GM19239 (cell line): Measurements from ENCODE around the gene GSTO2.

ENCODE experiments used
- DNase-seq: peaks from one replicate; pipeline ENCODE4 v3.0.0; 2011; ENCODE audit warnings: low spot score; ENCODE audit not compliant: insufficient read length
- FAIRE-seq: peaks from 2 replicates; lab custom pipeline; 2011; peaks lifted over from hg19 to GRCh38; lab: Jason Lieb, UNC

The GSTO2 gene

DNA sequence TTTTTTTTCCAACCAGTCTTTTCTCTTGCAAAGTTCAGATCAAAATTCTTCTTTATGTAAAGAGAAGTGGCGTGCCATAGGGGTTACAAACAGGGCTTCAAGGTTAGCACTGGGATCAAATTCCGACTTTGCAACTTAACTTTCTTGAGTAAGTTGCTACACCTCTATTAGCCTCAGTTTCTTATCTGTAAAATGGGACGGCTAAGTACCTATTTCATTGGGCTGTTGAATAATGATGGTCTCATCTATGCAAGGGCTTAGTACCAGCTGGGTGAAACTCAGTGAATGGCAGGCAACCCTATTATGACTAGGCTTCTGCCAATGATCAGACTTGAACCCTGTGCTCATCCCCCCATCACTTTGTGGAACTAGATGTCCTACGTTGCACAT, 35.4 kb downstream of the GSTO2 start:
- FAIRE-seq: no peak

DNA sequence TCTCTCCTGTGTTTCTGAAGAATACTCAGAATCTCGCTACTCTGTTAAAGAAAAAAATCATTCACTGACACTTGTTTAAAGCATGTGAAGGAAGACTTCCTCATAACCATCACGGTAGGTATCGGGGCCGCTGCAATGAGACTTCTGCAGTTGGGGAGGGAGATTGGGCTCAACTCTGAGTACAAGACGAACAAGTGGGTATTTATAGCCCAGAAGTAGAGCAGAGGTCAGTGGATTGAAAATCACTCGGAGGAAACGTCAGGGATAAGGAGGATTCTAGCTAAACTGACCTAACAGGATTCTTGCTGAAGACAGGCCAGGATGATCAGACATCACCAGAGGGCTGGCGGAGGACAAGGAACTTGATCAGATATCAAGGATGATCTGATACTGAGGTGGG, 35.9 kb downstream of the GSTO2 start:
- FAIRE-seq: no peak
- no peak for DNase-seq

More for the DNA sequence above, 35.4 kb downstream of the GSTO2 start:
- DNase-seq: no peak

DNA sequence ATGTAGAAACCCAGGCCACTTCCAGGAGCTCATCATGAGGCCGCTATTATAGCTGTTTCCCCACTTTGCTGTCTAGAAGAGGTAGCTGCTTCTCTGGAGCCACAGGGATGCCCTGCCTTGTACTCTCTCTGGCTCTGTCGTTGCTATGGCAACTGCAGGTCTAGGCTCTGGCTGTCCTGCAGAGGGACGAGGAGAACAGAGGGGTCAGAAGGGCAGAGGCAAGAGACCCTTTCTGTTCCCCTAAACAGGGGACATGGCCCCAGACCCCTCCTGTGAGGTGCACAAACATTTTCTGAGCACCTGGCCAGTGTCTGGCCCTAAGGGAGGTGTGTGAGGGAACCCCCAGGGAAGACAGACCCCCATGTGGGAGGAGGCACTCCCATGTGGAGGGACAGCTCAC, 37.9 kb downstream of the GSTO2 start:
- no peak for FAIRE-seq
- DNase-seq: no peak

DNA sequence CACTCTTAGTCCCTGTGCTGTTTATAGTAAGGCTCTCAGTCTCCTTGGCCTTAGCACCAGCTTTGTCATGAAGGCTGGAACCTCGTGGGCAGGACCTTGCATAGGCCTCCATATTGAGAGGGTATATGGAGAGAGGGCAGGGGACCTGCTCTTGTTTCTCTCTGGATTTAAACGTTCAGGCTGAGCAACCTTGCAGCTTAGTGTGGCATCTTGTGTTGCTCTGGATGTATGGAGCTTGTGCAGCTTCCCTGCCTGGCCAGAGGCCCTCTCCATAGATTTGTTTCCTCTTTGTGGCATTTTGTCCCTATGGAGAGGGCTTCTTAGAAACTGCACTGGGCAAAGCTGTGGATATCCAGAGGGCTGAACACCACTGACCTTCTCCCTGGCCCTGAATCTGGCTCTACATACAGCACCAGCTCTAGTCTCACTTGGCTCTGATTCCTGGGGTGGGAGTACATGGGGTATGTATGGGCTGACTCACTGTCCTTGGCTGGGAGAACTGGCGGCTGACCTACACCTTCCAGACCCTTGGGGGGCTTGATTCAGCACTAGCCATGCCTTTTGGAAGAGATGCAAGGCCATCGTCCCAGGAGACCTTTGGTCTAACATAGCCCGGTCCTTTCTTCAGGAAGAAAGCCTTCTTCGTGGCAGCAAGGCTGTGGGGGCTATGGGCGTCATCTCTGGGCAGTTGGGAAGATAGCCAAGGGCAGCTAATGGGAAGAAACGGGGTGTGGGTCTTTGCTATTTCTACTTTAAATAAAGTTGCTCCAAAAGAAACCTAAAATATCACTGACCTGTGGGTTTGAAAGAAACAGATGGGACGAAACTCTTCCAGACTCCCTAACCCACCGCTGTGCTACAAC, 38.8 kb downstream of the GSTO2 start:
- FAIRE-seq (no peak), DNase-seq (no peak)

DNA sequence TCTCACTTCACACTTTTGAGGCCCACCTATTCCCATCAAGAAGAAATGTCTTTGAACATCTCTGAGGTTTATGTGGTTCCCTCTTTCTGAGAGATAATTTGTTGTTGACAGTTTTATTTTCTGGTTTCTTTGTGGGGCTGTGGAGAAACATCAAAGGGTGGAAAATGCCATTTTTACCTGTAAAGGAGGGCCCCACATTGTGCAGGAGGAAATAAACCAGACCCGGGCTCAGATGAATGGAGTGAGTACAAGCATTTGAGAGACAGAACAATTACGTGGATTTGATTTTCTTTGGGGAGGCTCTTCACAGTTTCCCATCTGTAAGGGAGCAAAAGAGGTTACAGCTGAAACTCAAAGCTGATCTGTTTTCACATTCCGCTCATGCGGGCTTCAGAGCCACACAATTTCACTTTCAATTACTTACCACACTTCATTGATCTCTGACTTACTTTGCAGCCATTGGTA, 39.5 kb downstream of the GSTO2 start:
- peak; percentile 93 for FAIRE-seq
- DNase-seq: peak; percentile 61

DNA sequence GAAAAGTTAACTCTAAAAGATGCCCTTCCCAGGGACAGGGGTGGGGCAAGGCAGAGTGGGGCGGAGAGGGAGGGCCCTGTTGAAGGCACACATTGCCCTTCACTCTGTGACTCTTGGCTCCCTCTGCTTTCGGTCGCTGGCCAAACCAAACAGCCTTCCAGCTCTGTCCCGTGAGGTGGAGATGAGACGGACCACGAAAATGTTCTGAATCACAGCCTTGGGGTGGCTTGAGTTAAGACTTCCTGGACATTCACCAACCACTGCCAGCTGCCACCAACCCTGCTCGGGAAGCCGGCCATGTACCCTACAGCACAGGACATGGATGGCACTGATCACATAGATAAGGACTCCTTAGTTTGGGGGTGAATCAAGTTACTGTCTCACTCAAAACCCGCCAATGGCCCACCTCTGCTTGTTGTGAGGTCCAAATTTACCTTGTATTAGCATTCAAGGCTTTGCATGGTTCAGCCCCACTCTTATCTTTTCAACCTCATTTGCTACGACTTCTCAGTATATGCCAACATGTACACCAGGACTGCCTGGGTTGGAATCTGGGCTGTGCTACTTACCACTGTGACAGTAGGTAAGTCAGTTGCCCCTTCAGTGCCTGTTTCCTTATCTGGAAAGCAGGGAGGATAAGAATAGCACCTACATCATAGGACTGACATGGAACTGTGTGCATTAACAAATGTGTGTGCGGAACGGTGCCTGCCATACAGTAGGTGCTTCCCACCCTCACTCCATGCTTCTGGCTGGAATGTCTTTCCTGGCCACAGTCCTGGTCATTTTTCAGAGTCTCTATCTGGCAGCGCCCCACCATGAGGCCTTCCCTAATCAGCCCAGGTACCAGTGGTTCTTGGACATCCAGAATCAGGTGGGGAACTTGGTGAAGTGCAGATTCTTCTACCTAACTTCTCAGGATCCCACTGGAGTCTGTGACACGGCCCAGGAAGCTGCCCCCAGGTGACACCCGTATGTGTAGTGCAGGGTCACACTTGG, 41.3 kb downstream of the GSTO2 start:
- no peak for FAIRE-seq
- no peak for DNase-seq

DNA sequence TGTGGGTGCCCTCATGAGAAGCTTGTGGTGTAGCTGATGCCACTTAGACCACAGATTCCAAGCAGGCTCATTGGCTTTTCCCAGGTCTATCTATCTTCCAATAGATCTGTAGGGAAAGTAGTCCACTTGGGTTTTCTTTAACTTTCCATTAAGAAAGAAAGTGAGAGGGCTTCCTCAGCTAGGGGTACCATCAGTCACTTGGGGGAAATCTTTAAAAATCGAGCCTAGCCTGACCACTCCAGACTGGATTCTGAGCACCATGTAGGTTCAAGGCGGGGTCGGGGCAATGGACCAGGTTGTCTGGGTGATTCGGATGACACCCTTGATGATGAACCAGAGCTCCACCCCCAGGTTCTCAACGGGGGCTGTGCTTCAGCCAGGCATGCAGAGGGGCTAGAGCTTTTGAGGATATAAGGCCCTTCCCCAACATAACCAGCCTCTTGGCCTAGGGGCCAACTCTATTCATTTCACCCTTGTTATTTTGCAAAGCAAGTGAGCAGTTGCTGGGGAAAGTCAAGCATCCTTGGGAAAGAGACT, 42.3 kb downstream of the GSTO2 start:
- no peak for DNase-seq
- FAIRE-seq: no peak

DNA sequence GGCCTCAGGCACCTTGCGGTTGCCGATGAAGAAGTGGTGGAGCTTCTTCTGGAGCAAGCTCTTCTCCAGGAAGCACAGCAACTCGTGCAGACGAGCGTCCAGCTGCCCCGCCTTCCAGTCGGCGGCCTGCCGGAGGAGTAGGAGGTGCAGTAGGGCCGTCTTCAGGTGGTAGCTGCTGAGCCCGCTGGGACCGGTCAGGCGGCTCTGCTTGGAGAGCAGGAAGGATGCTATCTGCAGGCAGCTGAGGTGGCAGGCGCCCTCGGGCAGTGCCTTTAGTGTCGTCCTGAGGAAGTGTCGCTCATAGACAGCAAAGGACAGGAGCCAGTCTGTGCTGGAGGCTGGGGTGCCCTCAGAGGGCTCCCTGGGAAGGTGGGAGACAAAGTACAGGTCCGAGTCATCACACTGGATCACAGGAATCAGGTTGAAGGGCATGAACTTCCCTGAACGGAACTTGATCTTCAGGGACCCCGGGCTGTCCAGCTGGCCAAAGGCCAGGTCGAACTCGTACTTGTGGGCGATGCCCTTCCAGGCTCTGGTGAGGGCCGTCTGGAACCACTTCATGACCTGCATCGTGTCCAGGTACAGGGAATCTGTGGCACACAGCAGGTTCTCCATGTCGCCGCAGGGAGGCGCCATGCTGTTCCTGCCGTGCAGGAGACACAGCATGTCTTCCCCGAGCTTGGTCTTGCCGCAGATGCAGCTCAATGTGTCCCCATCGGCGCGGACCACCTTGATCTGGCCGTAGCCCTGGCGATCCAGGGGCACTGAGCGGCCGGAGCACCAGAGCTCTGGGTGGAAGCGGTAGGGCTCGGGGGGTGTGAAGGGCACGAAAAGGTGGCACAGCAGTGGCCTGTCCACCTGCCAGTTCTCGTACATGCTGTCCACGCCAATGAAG, 45.9 kb downstream of the GSTO2 start:
- no peak for DNase-seq
- FAIRE-seq: no peak

DNA sequence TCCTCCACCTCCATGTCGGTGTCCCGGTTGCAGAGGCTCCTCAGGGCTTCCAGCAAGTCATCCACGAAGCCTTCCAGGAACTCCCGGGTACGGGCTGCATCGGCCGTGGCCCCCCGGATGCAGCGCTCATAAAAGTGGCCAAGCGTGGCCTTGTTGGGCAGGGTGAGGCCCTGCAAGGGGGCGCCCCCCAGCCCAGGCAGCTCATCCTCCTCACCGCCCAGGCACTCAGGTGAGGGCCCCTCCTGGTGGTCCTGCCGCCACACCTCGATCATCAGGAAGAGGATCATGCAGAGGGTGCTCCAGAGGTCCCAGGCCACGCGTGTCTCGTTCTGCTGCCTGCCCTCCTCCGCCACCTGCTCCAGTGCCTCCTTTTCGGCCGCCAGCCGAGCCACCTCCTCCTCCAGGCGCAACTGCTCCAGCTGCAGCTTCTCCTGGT, 46.5 kb downstream of the GSTO2 start:
- DNase-seq: no peak
- no peak for FAIRE-seq

DNA sequence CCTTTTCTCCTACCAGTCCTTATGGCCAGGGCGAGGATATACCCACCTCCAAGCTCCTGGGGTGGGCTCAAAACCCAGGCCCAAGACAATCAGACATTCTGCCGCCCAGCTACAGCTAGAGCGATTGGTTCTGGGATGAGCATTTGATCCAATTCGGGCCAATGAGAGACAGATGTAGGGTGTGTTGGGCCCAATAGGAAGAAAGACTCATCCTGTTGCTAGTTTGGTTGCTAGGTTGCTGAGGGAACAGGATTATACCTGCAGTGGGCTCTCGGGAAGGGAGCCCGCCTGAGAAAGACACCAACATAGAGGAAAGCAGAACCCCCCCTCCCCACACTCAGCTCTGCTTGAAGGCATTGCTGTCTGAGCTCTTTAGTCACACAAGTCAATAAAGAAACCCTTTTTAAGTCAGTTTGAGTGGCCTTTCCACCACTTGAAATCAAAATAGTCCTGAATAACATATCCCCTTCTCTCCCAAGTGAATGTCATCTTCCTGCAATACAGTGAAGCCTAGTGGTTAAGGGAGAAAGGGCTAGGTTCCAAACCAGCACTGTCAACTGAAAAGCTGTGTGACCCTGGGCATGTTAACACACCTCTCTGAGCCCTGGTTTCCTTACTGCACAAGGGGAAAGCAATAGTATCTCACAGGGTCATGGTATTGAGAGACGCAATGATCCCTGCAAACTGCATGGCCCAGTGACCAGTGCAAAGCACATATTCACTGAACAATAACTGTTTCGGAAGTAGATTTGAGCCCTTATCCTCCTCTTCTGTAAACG, 47.5 kb downstream of the GSTO2 start:
- FAIRE-seq: no peak
- no peak for DNase-seq

DNA sequence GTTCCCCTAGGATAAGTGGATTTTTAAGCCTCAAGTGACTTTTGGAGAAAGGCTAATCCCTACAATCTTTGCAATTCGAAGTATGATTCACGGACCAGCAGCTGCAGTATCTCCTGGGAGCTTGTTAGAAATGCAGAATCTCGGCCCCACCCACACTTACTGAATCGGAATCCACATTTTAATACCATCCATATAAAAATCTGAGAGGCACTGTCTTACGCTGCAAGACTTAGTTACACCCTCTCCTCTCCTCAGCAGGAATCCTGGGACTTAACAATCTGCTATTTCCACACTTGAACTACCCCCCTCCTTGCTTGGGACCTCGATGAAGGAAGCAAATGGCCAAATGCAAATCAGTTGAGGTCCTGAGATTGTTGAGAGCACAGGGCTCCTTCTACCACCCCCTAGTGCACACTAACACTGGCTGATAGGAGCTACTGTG, 48.3 kb downstream of the GSTO2 start:
- DNase-seq (no peak), FAIRE-seq (peak; percentile 31)

DNA sequence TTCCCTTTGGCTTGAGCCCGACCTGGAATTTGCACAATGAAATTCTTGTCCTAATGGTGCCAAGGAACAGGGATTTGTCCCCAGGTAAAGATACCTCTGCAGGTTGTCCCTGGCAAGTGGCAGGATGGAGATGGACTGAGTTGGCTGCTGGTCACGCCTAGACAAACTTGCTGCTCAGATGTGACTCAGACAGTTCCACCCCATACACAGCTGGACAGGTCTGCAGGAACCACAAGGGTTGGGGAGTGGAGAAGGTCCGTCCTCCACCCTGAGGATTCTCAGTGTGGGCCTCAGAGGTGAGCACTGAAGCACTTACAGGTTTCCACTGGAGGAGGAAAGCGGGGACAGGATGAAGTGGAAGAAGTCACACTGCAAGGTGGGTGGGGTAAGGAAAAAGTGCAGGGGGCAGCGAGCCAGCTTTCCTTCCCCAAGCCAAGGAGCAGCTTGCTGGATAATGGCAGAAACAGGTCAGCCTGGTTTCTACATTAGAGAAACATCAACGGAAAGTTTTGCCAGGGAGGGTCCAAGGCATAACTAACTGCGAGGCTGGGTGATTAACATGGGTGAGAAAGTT, 48.8 kb downstream of the GSTO2 start:
- FAIRE-seq: no peak

DNA sequence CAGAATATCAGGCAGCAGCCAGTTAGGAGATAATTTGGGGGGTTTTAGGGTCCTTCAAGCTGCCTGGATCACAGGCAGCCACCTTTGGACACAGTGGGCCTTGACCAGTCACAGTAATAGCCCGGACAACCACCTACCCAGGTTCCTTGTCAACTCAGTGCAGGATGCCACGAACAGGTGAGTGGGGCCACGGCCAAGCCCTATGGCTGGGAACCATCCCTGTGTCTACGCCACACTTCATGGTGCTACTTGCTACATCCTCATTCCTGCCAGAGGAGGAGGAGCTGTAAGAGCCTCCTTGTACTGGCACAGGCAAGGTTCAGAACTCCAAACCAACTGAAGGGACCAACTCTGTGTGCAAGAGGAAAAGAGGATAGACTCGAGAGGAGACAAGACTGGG, 49.3 kb downstream of the GSTO2 start:
- FAIRE-seq: no peak
- DNase-seq: no peak

More for the DNA sequence above, 48.8 kb downstream of the GSTO2 start:
- no peak for DNase-seq

DNA sequence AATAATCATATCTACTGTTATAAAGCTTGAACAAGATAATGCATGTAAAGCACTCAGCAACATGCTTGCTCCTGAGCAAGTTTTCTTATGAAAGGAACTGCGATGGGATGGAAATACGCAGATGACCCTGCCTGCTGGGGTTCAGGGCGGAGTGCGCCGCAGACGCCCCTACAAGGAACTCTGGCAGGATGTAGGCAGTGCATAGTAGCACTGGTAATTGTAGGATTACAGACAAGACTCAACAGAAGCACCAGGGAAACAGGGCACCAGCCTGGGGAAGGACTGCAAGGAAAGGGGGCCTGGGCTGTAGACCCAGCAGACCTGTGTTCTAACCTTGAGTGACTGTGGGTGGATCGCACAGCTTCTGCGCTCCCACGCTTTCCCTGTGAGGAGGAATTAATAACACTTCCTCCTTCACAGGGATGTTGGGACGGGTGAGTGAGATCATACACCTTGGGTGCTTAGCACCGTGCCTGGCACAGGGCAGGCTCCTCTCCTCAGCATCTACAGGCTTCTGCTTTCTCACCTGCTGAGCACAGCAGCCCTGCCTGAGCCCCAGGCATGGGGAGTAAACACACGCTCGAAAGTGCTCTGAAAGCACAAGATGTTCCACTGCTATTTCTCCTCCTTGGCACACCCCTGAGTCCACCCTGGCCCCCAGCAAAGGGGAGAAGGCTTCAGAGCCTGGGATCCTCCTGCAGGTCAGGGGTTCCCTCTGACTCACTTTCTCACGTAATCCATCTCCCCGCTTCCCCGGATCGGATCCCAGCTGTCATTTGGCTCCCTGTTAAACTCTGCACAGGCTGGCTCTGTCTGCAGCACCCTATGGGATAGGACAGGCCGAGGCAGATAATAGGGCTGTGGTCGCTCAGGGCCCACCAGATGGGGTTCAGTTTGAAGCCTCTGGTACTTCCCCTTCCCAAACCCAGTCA, 50.1 kb downstream of the GSTO2 start:
- no peak for FAIRE-seq
- DNase-seq: no peak

DNA sequence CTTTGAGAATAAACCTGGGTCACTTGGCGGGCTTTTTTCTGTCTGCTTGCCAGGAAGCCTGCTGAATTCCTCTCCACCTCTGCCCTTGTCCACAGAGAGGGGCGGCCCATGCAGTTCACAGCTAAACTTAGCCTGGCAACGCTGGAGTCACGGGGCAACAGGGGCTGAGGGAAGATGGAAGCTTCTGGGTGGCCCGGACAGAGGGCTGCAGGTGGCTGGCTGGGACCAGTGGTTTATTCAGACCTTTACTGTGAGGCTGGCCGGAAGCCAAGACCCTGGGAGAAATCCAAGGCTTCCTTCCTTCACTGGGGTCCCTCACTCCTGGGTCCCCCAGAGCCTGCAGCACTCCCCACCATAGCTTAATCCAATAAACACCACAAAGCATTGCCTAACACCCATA, 52.2 kb downstream of the GSTO2 start:
- FAIRE-seq (no peak), DNase-seq (no peak)

DNA sequence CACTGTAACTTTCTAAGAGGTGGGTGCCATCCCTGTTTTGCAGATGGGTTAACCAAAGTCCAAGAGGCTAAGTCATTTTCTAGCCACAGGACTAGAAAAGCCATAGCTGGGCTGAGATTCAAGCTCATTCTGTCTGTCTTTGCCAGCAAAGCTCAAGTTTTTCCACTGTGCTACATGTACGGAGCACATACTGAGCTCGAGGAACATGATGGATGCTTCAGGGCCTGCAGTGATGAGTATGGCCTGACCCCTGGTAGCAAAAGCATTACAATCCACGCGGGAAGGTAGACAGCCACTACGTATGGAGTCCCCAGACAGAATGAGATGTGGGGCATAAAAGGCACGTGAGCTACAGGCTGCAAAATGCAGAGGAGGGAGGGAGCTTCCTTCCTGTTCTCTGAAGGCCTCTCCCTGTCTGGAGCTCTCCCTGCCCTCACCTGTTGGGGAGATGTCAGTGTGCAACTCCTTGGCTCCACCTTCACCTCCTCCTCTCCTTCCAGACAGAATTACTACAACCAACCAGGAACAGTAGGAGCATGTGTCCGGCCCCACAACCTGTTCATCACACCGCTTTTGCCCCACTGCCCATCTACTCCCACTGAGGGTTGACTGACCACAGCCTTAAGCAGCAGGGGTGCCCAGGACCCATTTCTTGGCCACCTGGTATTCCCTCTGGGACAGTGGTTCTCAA, 52.9 kb downstream of the GSTO2 start:
- no peak for DNase-seq
- FAIRE-seq: peak; percentile 72

DNA sequence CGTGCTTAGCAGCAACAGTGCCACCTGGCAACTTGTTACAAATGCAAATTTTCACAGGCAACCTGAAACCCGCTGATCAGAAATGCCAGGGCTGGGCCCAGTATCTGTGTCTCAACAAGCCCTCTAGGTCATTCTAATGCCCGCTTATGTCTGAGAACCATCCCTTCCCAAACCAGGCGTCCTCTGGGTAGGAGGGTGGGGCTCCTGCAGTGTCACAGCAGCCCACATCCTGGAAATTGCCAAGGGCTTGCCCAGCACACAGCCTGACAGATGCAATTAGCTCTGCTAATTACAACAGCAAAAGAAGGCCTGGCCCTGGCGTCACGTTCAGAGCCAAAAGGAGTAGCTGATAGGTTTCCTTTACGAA, 53.4 kb downstream of the GSTO2 start:
- FAIRE-seq (peak; percentile 60), DNase-seq (no peak)
